Mesendoderm (in vitro differentiated cells): ENCODE measurements around the gene CACNA2D2.

Source experiments
- DNase-seq: peaks from one replicate; pipeline ENCODE4 v3.0.0; 2013
- H2AK5ac ChIP-seq: 2 replicates; pipeline ENCODE4 v1.6.1; 2013; ENCODE audit warnings: low read length, inconsistent platforms
- H2BK120ac ChIP-seq: 2 replicates; pipeline ENCODE4 v1.6.1; 2013; ENCODE audit warnings: low read depth, mild to moderate bottlenecking, low read length, moderate library complexity, mixed read lengths
- H2BK15ac ChIP-seq: replicated peaks from 2 replicates; pipeline ENCODE4 v1.6.1; 2013; ENCODE audit warnings: low read depth, mild to moderate bottlenecking, moderate library complexity
- H2BK5ac ChIP-seq: 2 replicates; pipeline ENCODE4 v1.6.1; 2013; ENCODE audit warnings: low read length, inconsistent platforms
- H3K18ac ChIP-seq: 2 replicates; pipeline ENCODE4 v1.6.1; 2013; ENCODE audit warnings: mild to moderate bottlenecking, low read length, mixed read lengths
- H3K23ac ChIP-seq: one replicate; pipeline ENCODE4 v1.6.1; 2013; ENCODE audit warnings: low read length
- H3K27ac ChIP-seq: 2 replicates; pipeline ENCODE4 v1.5.1; 2013; ENCODE audit warnings: low read depth, mild to moderate bottlenecking, inconsistent platforms, low read length, moderate library complexity
- H3K27me3 ChIP-seq: 2 replicates; pipeline ENCODE4 v1.6.1; 2013; ENCODE audit warnings: low read length, control low read depth, mild to moderate bottlenecking, inconsistent platforms; ENCODE audit not compliant: insufficient read depth, poor library complexity
- H3K36me3 ChIP-seq: 2 replicates; pipeline ENCODE4 v1.6.1; 2013; ENCODE audit warnings: low read length, inconsistent platforms; ENCODE audit not compliant: control insufficient read depth, insufficient read depth
- H3K4ac ChIP-seq: one replicate; pipeline ENCODE4 v1.6.1; 2013; ENCODE audit warnings: low read depth, mild to moderate bottlenecking, low read length, moderate library complexity
- H3K4me1 ChIP-seq: 2 replicates; pipeline ENCODE4 v1.6.1; 2013; ENCODE audit warnings: low read depth, low read length, inconsistent platforms; ENCODE audit not compliant: control insufficient read depth
- H3K4me2 ChIP-seq: 2 replicates; pipeline ENCODE4 v1.6.1; 2013; ENCODE audit warnings: low read length
- H3K4me3 ChIP-seq: 2 replicates; pipeline ENCODE4 v1.5.1; 2013; ENCODE audit warnings: mild to moderate bottlenecking, low read length
- H3K56ac ChIP-seq: one replicate; pipeline ENCODE4 v1.6.1; 2013; ENCODE audit warnings: low read length
- H3K79me1 ChIP-seq: 2 replicates; pipeline ENCODE4 v1.6.1; 2013; ENCODE audit warnings: low read length, inconsistent platforms
- H3K79me2 ChIP-seq: 2 replicates; pipeline ENCODE4 v1.6.1; 2013; ENCODE audit warnings: mild to moderate bottlenecking, low read length; ENCODE audit not compliant: control insufficient read depth, insufficient read depth
- H3K9ac ChIP-seq: 2 replicates; pipeline ENCODE4 v1.6.1; 2013; ENCODE audit warnings: low read length, inconsistent platforms
- H4K5ac ChIP-seq: one replicate; pipeline ENCODE4 v1.6.1; 2013; ENCODE audit warnings: low read length
- H4K8ac ChIP-seq: one replicate; pipeline ENCODE4 v1.6.1; 2013; ENCODE audit warnings: low read depth, mild to moderate bottlenecking, control low read depth, low read length, moderate library complexity
- WGBS: extraction: QIAGEN DNeasy Blood & Tissue Kit; methylation state at CpG from one replicate; pipeline ENCODE4 v1.1.7; 2013; ENCODE audit warnings: low lambda C conversion rate, missing lambda C conversion rate; ENCODE audit not compliant: insufficient coverage; ENCODE audit errors: extremely low coverage; 5-methylcytosine and 5-hydroxymethylcytosine counted together

Gene CACNA2D2

DNA sequence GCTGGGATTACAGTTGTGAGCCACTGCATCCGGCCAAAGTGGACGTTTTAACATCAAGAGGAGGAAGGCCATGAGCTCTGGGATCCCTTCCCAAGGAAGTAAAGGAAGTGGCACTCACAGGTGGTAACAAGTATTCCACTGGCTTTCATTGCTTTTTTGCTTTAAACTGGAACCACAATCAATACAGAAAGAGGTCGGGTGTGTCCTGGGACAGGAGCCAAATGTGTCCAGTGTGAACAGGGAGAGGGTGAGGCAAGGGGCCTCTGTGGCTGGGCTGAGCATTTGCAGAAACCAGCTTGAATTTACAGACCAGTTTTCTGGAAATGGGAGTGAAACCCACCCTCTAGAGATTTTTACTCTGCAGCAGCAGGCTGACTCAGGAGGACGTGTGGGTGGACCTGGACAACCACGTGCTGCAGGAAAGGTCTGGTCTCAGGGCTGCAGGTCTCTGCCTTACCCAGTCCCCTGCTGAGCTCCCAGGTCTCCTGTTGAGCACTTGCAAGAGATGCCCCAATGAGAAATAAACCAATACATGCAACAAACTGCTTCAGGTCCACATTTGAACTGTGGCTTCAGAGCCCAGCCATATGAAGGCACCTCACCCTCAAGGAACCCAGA, 101.3 kb downstream of the CACNA2D2 start:
- H3K27ac ChIP-seq, result no peak overlapping the region
- H3K79me2 ChIP-seq, result no peaks in the 10 kb centered on the region
- no peaks in the 10 kb centered on the region for H3K27me3 ChIP-seq
- no peak overlapping the region for H3K4me2 ChIP-seq
- no peak for DNase-seq
- no peak overlapping the region for H3K23ac ChIP-seq
- no peak overlapping the region for H2BK15ac ChIP-seq
- no peak overlapping the region for H3K4ac ChIP-seq
- H3K18ac ChIP-seq, result no peak overlapping the region
- no peaks in the 10 kb centered on the region for H3K36me3 ChIP-seq
- no peak overlapping the region for H2BK5ac ChIP-seq
- no peak overlapping the region for H3K56ac ChIP-seq
- H4K5ac ChIP-seq, result no peak overlapping the region
- H3K4me1 ChIP-seq, result no peaks in the 10 kb centered on the region
- no peaks in the 10 kb centered on the region for H3K79me1 ChIP-seq
- H2AK5ac ChIP-seq, result no peak overlapping the region
- no CpG with 5 or more reads among the region's 5 CpGs for WGBS
- no peak overlapping the region for H2BK120ac ChIP-seq
- no peak overlapping the region for H4K8ac ChIP-seq
- no peak overlapping the region for H3K4me3 ChIP-seq
- no peak overlapping the region for H3K9ac ChIP-seq

DNA sequence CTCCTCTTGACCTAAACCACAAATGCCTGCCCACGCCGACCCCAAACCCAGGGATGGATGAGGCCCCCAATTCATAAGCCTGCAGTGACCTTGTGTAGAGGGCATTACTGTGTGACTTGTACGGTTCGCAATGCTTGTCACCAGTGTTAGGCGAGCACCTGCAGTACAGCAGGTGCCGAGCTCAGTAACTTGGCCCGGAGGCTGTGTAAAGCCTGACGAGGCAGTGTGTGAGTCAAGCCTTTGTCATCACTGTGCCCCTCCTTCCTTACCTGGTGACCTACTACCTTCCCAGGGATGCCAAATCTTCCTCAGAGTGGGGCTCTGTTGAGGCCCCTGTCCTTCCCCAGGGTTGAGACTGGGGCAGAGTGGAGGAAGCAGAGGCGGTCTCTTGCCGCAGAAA, 106.9 kb downstream of the CACNA2D2 start:
- Histone ChIP-seq H3K27me3 (no peaks in the 10 kb centered on the region), H2BK120ac (no peak overlapping the region), H4K5ac (no peak overlapping the region), H3K36me3 (no peaks in the 10 kb centered on the region), H3K4me2 (no peak overlapping the region), H2BK15ac (no peak overlapping the region), H2BK5ac (no peak overlapping the region), H3K4me3 (no peak overlapping the region), H3K4ac (no peak overlapping the region), H3K23ac (no peak overlapping the region), H4K8ac (no peak overlapping the region), H2AK5ac (no peak overlapping the region), H3K9ac (no peak overlapping the region), H3K79me1 (no peaks in the 10 kb centered on the region), H3K18ac (no peak overlapping the region), H3K79me2 (no peaks in the 10 kb centered on the region), H3K27ac (no peak overlapping the region), H3K56ac (no peak overlapping the region), H3K4me1 (no peaks in the 10 kb centered on the region)
- no peak for DNase-seq
- WGBS, result no CpG with 5 or more reads among the region's 10 CpGs

DNA sequence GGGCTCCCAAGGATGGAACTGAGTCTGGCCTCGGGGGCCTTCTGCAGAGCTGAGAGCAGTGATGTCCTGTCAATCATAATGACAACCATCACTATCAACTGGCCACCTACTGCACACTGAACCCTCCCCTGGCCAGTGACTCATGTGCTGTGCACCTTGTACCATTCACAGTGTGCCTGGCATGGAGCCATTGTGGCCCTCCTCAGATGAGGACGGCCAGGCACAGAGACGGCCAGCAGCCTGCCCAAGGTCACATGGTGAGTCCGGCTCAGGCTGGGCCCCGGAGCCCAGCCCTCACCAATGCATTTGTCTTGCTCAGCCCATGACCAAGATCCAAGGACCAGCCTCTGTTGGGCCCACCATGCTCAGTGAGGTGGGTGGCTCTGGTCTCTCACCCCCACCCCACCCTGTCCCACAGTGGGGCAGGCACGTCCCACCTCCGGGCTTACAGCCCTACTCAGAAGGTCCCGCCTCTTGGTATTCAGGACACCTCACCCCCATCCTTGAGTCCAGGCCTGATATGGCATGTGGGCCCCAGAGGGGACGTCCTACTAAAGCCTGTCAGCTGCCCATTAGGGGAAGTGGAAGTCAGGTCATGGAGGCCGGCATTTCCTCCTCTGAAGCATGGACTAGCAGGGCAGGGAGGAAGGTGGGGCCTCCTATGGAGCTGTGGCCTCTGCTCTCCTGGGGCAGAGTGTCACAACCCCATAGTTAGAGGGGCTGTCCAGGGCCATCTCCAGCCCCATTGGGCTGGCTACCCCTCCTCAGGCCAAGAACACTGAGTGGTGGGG, 108.2 kb downstream of the CACNA2D2 start:
- Histone ChIP-seq H3K18ac (no peak overlapping the region), H3K23ac (no peak overlapping the region), H3K36me3 (no peaks in the 10 kb centered on the region), H2BK15ac (no peak overlapping the region), H2BK120ac (no peak overlapping the region), H2AK5ac (no peak overlapping the region), H3K79me2 (no peaks in the 10 kb centered on the region), H4K8ac (no peak overlapping the region), H4K5ac (no peak overlapping the region), H3K4me3 (no peak overlapping the region), H3K4ac (no peak overlapping the region), H3K56ac (no peak overlapping the region), H3K9ac (no peak overlapping the region), H3K4me2 (no peak overlapping the region), H3K27ac (no peak overlapping the region), H3K4me1 (no peaks in the 10 kb centered on the region), H3K79me1 (no peaks in the 10 kb centered on the region), H2BK5ac (no peak overlapping the region), H3K27me3 (no peaks in the 10 kb centered on the region)
- DNase-seq, result no peak
- WGBS, result no CpG with 5 or more reads among the region's 10 CpGs

DNA sequence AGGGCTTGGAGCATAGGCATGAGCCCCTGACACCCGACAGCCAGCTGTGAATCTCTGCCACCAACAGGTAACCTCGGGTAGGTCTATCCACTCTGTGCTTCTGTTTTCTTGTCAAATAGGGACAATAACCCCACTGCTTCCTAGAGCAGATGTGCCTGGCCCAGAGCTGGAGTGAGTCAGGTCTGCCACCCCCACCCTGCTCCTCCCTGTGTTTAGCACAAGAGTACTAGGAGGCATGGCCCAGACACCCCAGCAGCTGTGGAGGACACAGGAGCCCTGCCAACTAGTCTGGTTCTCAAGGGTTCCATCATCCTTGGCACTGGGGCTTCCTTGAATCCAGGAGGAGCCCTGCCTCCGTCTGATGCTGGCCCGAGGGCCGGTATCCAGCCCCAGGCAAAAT, 110.4 kb downstream of the CACNA2D2 start:
- Histone ChIP-seq H3K4me3 (no peak overlapping the region), H3K56ac (no peak overlapping the region), H3K27me3 (no peaks in the 10 kb centered on the region), H2BK120ac (no peak overlapping the region), H3K18ac (no peak overlapping the region), H3K4me1 (no peaks in the 10 kb centered on the region), H4K8ac (no peak overlapping the region), H3K27ac (no peak overlapping the region), H3K4ac (no peak overlapping the region), H4K5ac (no peak overlapping the region), H2AK5ac (no peak overlapping the region), H2BK5ac (no peak overlapping the region), H3K36me3 (no peaks in the 10 kb centered on the region), H3K23ac (no peak overlapping the region), H3K4me2 (no peak overlapping the region), H3K9ac (no peak overlapping the region), H3K79me2 (no peaks in the 10 kb centered on the region), H2BK15ac (no peak overlapping the region), H3K79me1 (no peaks in the 10 kb centered on the region)
- DNase-seq, result no peak
- WGBS, result no CpG with 5 or more reads among the region's 5 CpGs

DNA sequence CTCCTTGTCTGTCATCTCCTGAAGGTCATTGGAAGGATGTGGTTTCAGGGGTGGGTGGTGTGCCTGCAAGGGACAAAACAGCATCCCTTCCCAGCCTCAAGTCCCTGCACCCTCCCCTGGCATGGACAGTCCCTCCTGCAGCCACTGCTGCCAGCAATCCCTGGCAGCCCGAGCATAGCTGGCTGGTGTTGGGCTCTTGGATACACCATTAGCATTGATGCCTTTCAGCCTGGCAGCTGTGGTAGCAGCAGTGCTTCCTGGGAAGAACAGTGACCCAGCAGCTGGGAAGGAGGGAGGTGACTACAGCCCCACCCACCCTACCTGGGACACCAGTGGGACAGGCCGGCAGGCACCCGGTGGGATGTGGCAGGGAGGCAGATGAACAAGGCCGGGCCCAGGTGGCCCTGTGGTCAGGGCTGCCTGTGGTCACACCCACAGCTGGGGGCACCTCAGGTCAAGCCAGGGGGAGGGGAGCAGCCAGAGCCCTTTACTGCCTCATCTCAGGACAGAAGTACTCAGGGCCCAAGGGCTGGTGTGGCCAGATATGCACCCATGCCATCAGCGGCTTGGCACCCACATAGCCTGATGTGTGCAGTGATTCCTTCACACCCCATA, 111.2 kb downstream of the CACNA2D2 start:
- no peaks in the 10 kb centered on the region for H3K79me1 ChIP-seq
- no peak overlapping the region for H3K27ac ChIP-seq
- no CpG with 5 or more reads among the region's 5 CpGs for WGBS
- no peak overlapping the region for H2BK120ac ChIP-seq
- no peak overlapping the region for H3K4ac ChIP-seq
- H3K79me2 ChIP-seq, result no peaks in the 10 kb centered on the region
- no peaks in the 10 kb centered on the region for H3K36me3 ChIP-seq
- H2AK5ac ChIP-seq, result no peak overlapping the region
- H2BK15ac ChIP-seq, result no peak overlapping the region
- no peak overlapping the region for H2BK5ac ChIP-seq
- no peak overlapping the region for H3K4me3 ChIP-seq
- DNase-seq, result no peak
- no peak overlapping the region for H3K4me2 ChIP-seq
- no peak overlapping the region for H3K18ac ChIP-seq
- H3K56ac ChIP-seq, result no peak overlapping the region
- no peaks in the 10 kb centered on the region for H3K27me3 ChIP-seq
- H3K9ac ChIP-seq, result no peak overlapping the region
- H3K4me1 ChIP-seq, result no peaks in the 10 kb centered on the region
- H3K23ac ChIP-seq, result no peak overlapping the region
- H4K8ac ChIP-seq, result no peak overlapping the region
- no peak overlapping the region for H4K5ac ChIP-seq
